CD4-positive, alpha-beta T cell treated with Interleukin-17A for 4 hours (primary cell): ENCODE measurements around the gene OTUD3.

Source experiments
- DNase-seq: peaks from one replicate; pipeline ENCODE4 v3.0.0-alpha.2; 2020; ENCODE audit warnings: mixed read lengths

OTUD3 gene

DNA sequence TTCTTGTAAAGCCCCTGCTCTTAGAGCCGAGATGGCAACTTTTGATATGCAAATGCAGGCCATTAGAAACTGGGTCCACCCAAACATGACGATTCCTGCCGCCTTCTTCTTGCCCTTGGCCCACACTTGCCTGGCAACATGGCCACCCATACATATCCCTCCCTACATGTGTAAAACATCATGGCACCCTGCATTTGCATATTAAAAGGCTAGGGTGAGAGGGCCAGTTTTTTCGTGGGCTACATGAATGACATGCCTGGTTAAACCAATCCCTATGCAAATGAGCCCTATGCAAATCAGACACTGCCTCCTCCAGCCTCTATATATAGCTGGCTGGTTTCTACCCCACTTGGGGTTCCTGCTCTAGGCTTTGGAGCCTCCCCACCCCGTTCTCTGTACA is 78.4 kb downstream of the OTUD3 start:
- DNase-seq = no peak
